Activated naive CD8-positive, alpha-beta T cell treated with anti-CD3 and anti-CD28 coated beads for 36 hours (primary cell): ENCODE data around the gene MT1B. TPM values are rescaled to one million over a fixed set of nuclear protein-coding genes. Genes with fewer than 3 reads are reported as not detected.
"Not testable (repeated sequence)": the region's sequence is repeated elsewhere in the genome, so short reads cannot be mapped to it uniquely, and the experiment has no call there.

Experiments used
- DNase-seq: peaks from one replicate; pipeline ENCODE4 v3.0.0; 2021
- H3K27ac Mint-ChIP-seq: one replicate; pipeline ENCODE4 v1.8.0; 2022; ENCODE audit warnings: mild to moderate bottlenecking, moderate library complexity, mixed read lengths
- H3K27me3 Mint-ChIP-seq: one replicate; pipeline ENCODE4 v1.8.0; 2022; ENCODE audit warnings: mild to moderate bottlenecking, mixed read lengths
- H3K36me3 Mint-ChIP-seq: one replicate; pipeline ENCODE4 v1.8.0; 2021; ENCODE audit warnings: mild to moderate bottlenecking, mixed read lengths
- H3K4me1 Mint-ChIP-seq: one replicate; pipeline ENCODE4 v1.8.0; 2021; ENCODE audit warnings: mixed read lengths
- H3K4me3 Mint-ChIP-seq: one replicate; pipeline ENCODE4 v1.8.0; 2022; ENCODE audit warnings: mild to moderate bottlenecking, moderate library complexity, mixed read lengths
- H3K9me3 Mint-ChIP-seq: one replicate; pipeline ENCODE4 v1.8.0; 2022; ENCODE audit warnings: mixed read lengths
- total RNA-seq, 2 experiments: library from RNA; stranded (reverse); gene quantifications; one replicate each; pipeline ENCODE4 v1.2.3, GENCODE V29; 2021

MT1B gene
- total RNA-seq, 2 experiments from 2014 or later = not detected

DNA sequence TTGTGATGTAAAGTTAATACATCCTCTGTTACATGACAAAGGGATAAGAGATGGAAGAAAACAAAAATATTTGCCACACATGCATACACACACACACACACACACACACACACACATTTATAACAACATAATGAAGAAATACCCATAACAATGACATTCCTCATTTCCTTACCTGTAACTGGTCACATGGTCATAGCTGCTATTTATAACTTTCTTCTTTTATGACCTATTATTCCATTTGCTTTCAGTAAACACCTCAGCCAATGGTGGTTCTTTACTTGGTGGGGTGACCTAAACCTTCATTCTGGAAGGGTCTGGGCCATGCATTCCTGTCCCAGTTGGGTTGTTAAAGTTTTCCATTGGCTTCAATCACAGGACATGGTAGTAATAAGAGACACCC lies 38.0 kb upstream of the MT1B start:
- peak overlapping the region; percentile 4 for H3K27ac Mint-ChIP-seq
- no peaks in the 10 kb centered on the region for H3K9me3 Mint-ChIP-seq
- no peak overlapping the region for H3K4me3 Mint-ChIP-seq
- no peak for DNase-seq
- peaks cover 68% of the 10 kb centered on the region for H3K4me1 Mint-ChIP-seq
- H3K36me3 Mint-ChIP-seq = peaks cover 4% of the 10 kb centered on the region
- H3K27me3 Mint-ChIP-seq = peaks cover 16% of the 10 kb centered on the region

DNA sequence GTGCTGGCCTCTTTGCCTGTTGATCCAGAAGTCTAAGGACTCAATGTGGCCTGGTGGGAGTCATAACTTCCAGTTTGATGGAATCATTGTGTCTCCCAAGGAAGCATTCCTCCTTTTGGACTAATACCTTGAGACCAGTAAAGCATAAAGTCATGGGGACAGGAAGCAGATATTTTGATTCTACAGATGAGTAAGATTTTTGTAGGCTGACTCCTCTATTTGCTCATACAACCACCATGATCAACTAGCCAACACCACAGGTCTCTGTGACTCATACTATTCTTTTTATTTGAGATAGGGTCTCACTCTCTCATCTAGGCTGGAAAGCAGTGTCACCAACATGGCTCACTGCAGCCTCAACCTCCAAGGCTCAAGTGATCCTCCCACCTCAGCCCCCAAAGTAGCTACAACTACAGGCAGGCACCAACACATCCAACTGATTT lies 37.1 kb upstream of the MT1B start:
- no peak for DNase-seq
- Mint-ChIP-seq H3K27ac (peak overlapping the region; percentile 48), H3K36me3 (peaks cover 3% of the 10 kb centered on the region), H3K27me3 (peaks cover 21% of the 10 kb centered on the region), H3K4me1 (peaks cover 64% of the 10 kb centered on the region), H3K4me3 (no peak overlapping the region), H3K9me3 (no peaks in the 10 kb centered on the region)

DNA sequence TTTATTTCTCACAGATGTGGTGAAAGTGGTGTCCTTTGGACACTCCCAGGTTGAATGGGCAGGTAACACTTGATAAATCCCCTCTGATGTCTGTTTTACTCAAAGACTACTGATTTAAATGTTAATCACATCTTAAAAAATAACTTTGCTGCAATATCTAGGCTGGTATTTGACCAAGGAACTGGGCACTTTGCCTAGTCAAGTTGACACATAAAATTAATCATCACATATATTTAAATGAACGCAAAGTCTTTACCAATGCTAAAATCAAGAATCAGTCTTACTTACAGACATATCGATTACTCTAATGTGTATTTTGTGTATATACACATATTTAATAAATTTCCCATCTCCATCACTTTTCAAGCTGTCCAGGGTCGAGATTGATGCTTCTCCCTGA lies 36.3 kb upstream of the MT1B start:
- DNase-seq = no peak
- Mint-ChIP-seq H3K27ac (no peak overlapping the region), H3K9me3 (no peaks in the 10 kb centered on the region), H3K27me3 (peaks cover 21% of the 10 kb centered on the region), H3K4me1 (peaks cover 57% of the 10 kb centered on the region), H3K36me3 (peaks cover 3% of the 10 kb centered on the region), H3K4me3 (no peak overlapping the region)

DNA sequence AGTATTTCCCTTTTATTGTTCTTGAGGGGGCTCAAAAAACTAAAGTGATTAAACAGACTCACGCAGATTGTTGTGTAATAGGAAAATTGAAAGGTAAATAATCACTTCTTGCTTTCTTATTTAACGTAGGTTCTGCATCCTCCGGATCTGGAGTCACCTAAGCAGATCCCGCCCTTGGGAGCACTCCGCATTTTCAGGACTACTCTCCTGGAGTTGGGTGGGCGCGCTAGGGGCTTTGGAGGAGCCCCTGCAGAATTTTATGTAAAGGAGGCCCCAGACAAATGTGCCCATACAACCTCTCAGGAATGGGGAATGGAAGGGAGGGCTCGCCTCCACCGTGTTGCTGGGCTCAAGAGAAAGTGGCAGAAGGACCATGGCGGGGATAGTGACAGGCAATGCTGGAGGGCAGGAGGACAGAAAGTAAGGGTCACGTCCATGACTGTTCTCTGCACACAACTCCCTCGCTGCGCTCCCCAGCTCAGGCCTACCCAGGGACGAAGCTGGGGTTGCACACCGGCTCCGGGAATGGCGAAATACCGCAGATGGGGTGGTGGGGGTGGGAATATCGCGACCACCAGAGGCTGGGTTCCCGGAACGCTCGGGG lies 35.0 kb upstream of the MT1B start:
- Mint-ChIP-seq H3K27ac (no peak overlapping the region), H3K4me1 (peaks cover 43% of the 10 kb centered on the region), H3K36me3 (peaks cover 3% of the 10 kb centered on the region), H3K9me3 (no peaks in the 10 kb centered on the region), H3K4me3 (peak overlapping the region; percentile 67), H3K27me3 (peaks cover 21% of the 10 kb centered on the region)
- DNase-seq = no peak

DNA sequence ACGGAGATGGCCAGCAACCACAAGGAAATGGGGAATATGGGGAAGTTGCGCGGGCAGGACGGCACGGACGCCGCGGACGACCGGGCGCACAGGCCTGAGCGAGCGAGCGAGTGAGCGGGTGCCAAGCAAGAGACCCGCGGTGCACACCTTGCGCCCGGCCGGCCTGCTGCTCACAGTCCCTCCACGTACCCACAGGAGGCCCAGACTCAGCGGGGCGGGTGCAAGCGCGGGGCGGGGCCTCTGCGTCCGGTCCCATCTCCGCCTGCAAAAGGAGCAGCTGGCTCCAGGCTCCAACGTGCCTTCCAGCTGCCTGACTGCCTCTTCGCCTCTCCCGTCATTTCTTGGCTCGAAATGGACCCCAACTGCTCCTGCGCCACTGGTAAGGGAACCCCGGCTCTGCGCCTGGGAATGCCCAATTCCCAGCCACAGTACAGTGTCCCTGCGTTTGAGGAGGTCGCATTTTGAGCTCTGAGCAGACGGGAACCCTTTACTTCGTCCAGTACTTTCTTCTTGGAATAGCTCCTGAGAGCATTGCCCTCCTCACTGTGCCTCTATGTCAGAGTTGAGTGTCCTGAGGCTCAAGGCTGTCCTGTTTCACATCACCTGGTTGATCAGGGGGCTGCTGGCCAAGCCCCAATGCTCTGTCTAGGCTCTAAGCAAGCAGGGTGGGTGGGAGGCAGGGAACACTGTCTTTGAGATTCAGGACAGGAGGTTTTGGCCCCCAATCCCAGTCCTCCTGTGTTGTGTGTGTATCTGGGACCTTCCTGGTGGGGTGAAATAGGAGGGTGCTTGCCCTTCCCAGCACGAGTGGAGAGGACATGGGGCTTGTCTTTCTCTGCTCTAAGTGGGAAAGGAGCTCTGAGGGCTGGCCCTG lies 34.2 kb upstream of the MT1B start:
- Mint-ChIP-seq H3K36me3 (peaks cover 3% of the 10 kb centered on the region), H3K27me3 (peaks cover 21% of the 10 kb centered on the region), H3K9me3 (no peaks in the 10 kb centered on the region), H3K4me1 (peaks cover 37% of the 10 kb centered on the region), H3K27ac (no peak overlapping the region), H3K4me3 (peak overlapping the region; percentile 67)
- peak; percentile 76 for DNase-seq

DNA sequence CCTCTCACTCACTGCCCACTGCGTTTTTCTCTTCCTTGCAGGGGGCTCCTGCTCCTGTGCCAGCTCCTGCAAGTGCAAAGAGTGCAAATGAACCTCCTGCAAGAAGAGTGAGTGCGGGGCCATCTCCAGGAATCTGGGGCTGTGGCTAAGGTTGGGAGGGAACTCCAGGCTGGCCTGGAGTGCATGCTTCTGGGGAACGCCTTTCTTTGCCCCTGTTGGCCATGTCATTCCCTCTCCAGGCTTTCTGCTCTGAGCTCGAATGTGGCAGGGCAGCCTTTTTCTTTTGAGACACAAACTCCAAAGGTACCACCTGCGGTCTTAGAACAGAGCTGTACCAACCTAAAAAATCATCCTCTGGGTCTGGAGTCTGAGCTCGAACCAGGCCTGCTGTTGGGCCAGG lies 33.5 kb upstream of the MT1B start:
- no peak for DNase-seq
- Mint-ChIP-seq H3K4me1 (peaks cover 33% of the 10 kb centered on the region), H3K27ac (no peak overlapping the region), H3K36me3 (peaks cover 3% of the 10 kb centered on the region), H3K9me3 (no peaks in the 10 kb centered on the region), H3K27me3 (peaks cover 21% of the 10 kb centered on the region), H3K4me3 (peak overlapping the region; percentile 67)

DNA sequence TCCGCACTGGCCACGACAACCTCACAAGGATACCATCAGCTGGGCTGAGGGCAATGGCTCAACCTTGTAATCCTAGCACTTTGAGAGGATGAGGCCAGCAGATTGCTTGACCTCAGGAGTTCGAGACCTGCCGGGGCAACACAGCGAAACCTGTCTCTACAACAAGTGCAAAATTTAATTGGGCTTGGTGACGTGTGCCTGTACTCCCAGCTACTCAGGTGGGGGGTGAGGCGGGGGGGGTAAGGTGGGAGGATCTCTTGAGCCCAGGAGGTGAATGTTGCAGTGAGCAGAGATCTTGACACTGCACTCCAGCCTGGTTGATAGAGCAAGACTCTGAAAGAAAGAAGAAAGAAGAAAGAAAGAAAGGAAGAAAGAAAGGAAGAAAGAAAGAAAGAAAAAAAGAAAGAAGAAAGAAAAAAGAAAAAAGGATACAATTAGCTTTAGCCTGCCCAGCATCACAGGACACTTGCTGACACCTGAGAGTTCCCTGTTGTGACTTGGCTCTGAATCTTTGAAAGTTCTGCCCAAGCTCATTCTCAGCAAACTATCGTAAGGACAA lies 31.3 kb upstream of the MT1B start:
- peaks cover 32% of the 10 kb centered on the region for H3K27me3 Mint-ChIP-seq
- H3K36me3 Mint-ChIP-seq = no peaks in the 10 kb centered on the region
- H3K27ac Mint-ChIP-seq = no peak overlapping the region
- no peak for DNase-seq
- H3K9me3 Mint-ChIP-seq = no peaks in the 10 kb centered on the region
- H3K4me3 Mint-ChIP-seq = no peak overlapping the region
- H3K4me1 Mint-ChIP-seq = peaks cover 15% of the 10 kb centered on the region

DNA sequence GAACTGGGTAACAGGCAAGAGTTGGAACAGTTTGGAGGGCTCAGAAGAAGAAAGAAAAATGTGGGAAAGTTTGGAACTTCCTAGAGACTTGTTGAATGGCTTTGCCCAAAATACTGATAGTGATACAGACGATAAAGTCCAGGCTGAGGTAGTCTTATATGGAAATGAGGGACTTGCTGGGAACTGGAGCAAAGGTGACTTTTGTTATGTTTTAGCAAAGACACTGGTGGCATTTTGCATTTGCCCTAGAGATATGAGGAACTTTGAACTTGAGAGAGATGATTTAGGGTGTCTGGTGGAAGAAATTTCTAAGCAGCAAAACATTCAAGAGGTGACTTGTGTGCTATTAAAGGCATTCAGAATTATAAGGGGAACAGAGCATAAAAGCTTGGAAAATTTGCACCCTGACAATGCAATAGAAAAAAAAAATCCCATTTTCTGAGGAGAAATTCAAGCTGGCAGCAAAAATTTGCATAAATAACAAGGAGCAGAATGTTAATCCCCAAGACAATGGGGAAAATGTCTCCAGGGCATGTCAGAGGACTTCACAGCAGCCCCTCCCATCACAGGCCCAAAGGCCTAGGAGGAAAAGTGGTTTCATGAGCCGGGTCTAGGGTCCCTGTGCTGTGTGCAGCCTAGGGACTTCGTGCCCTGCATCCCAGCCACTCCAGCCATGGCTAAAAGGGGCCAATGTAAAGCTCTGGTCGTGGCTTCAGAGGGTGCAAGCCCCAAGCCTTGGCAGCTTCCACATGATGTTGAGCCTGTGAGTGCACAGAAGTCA lies 29.8 kb upstream of the MT1B start:
- H3K9me3 Mint-ChIP-seq, DNase-seq, H3K27ac Mint-ChIP-seq, H3K36me3 Mint-ChIP-seq, H3K4me3 Mint-ChIP-seq: not testable (repeated sequence)
- H3K4me1 Mint-ChIP-seq = peaks cover 20% of the 10 kb centered on the region
- H3K27me3 Mint-ChIP-seq = peaks cover 42% of the 10 kb centered on the region

DNA sequence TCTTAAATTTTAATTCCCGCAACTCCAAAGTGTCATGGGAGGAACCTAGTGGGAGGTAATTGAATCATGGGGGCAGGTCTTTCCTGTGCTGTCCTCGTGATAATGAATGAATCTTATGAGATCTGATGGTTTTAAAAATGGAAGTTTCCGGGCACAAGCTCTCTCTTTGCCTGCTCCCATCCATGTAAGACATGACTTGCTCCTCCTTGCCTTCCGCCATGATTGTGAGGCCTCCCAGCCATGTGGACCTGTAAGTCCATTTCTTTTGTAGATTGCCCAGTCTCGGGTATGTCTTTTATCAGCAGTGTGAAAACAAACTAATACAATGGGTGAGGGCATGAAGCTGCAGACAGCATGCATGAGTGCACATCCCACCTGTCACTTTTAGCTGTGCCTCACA lies 28.5 kb upstream of the MT1B start:
- not testable (repeated sequence) for H3K4me3 Mint-ChIP-seq, H3K27ac Mint-ChIP-seq, DNase-seq, H3K9me3 Mint-ChIP-seq, H3K36me3 Mint-ChIP-seq
- Mint-ChIP-seq H3K27me3 (peaks cover 39% of the 10 kb centered on the region), H3K4me1 (peaks cover 14% of the 10 kb centered on the region)

DNA sequence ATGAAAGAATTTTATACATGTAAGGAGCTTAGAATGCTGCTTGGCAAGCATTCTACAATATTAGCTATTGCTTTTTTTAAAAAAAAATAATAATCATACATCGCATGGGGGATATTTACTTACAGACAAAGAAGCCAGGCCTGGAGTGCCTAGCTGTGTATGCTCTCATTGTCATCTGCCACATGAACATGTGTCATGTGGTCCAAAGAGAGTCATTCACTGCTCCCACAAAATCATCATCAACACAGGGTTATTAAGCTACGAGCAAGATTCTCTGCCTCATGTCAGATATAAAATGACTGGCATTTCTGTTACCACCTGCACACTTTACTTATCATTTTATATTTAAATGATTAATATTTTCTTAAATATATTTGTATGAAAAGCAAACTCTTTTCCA lies 28.0 kb upstream of the MT1B start:
- Mint-ChIP-seq H3K36me3 (peaks cover 1% of the 10 kb centered on the region), H3K4me3 (no peak overlapping the region), H3K9me3 (no peaks in the 10 kb centered on the region), H3K27me3 (peaks cover 41% of the 10 kb centered on the region), H3K27ac (no peak overlapping the region), H3K4me1 (peaks cover 14% of the 10 kb centered on the region)
- no peak for DNase-seq

DNA sequence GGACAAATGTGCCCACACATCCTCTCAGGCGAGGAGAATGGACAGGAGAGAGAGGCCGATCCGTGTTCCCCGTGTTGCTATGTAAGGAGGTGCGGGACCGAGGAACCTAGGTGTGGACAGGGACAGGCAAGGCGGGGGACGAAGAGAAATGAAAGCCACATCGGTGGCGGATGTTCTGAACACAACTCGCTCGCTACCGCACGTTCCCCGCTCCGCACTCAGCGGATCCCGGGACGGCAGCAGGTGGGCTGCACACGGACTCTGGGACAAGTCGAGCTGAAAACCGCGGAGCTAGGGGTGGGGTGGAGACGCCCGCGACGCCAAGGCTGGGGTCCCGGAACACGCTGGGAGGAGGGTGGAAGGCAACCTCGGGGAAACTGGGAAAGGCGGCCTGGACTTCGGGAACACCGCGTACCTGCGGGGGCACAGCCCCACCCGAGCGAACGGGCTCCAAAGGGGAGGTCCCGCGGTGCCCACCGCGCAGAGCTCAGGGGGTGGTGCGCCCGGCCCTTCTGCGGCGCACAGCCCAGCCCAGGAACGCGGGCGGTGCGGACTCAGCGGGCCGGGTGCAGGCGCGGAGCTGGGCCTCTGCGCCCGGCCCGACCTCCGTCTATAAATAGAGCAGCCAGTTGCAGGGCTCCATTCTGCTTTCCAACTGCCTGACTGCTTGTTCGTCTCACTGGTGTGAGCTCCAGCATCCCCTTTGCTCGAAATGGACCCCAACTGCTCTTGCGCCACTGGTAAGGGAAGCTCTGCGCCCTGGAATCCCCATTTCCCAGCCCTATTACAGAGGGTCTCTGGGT lies 26.3 kb upstream of the MT1B start, which contains the start of gene MT1E:
Gene MT1E, plus strand, starts transcription at position 642 of the 803 bp plus-strand sequence. Its CDS starts 71 bp downstream, at position 713.
- H3K4me3 Mint-ChIP-seq = peak within 1 kb of the TSS; percentile 84
- DNase-seq = peak; percentile 82
- peaks cover 17% of the 10 kb centered on the region for H3K4me1 Mint-ChIP-seq
- H3K9me3 Mint-ChIP-seq = no peaks in the 10 kb centered on the region
- peaks cover 1% of the 10 kb centered on the region for H3K36me3 Mint-ChIP-seq
- H3K27ac Mint-ChIP-seq = peak within 1 kb of the TSS; percentile 80
- H3K27me3 Mint-ChIP-seq = peaks cover 40% of the 10 kb centered on the region

DNA sequence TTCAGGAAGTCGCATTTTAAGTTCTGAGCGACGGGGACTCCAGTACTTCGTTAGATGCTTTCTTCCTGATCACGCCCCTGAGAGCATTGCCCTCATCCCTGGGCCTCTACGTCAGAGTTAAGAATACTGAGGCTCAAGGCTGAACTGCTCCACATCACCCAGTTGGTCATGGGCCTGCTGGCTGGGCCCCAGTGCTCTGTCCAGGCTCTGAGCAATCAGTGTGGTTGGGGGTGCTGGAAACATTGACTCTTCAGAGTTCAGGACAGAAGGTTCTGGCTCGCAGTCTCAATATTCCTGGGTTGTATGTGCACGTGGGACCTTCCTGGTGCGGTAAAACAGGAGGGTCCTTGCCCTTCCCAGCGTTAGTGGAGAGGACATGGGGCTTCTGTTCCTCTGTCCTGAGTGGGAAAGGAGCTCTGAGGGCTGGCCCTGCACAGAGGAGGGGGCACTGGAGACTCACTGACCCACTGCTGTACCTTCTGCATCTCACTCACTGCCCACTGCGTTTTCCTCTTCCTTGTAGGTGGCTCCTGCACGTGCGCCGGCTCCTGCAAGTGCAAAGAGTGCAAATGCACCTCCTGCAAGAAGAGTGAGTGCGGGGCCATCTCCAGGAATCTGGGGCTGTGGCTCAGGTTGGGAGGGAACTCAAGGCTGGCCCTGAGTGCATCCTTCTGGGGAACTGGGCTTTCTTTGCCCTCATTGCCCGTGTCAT lies 25.6 kb upstream of the MT1B start:
- peaks cover 1% of the 10 kb centered on the region for H3K36me3 Mint-ChIP-seq
- H3K4me1 Mint-ChIP-seq = peaks cover 17% of the 10 kb centered on the region
- no peak for DNase-seq
- peak overlapping the region; percentile 84 for H3K4me3 Mint-ChIP-seq
- peak overlapping the region; percentile 80 for H3K27ac Mint-ChIP-seq
- peaks cover 48% of the 10 kb centered on the region for H3K27me3 Mint-ChIP-seq
- no peaks in the 10 kb centered on the region for H3K9me3 Mint-ChIP-seq

DNA sequence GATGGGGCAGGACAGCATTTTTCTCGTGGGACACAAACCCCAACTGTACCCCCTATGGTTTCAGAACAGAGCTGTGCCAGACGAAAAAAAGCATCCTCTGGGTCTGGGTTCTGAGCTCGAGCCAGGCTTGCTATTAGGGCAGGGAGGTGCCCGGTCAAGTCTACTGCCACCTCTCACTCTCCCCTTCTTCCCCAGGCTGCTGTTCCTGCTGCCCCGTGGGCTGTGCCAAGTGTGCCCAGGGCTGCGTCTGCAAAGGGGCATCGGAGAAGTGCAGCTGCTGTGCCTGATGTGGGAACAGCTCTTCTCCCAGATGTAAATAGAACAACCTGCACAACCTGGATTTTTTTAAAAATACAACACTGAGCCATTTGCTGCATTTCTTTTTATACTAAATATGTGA lies 25.0 kb upstream of the MT1B start:
- DNase-seq = no peak
- Mint-ChIP-seq H3K4me1 (peaks cover 18% of the 10 kb centered on the region), H3K27ac (no peak overlapping the region), H3K36me3 (peaks cover 1% of the 10 kb centered on the region), H3K9me3 (no peaks in the 10 kb centered on the region), H3K27me3 (peaks cover 54% of the 10 kb centered on the region), H3K4me3 (peak overlapping the region; percentile 84)
